ENCODE measurements around the gene CLIP1. TPM values are rescaled to one million over a fixed set of nuclear protein-coding genes. Genes with fewer than 3 reads are reported as not detected.

The CLIP1 gene
- total and polyA plus RNA-seq, 2 of the 13 experiments (the other 11 are each of a cell fraction or from before 2014, with no cell fraction given): 28.9 to 43.7 TPM

- TF ChIP-seq GMEB2 (CRISPR knock-in tag; IDR thresholded peaks at IDR 0.05; ENCODE audit: low read depth): no peak
Measured at GRCh38 chr12:122291431-122291830, 131.0 kb downstream of the CLIP1 start (continued).

- no peak overlapping the region for H3K27ac ChIP-seq (ENCODE audit: extremely low read length, insufficient read depth, low read length)
- CTCF ChIA-PET (ENCODE audit: low intra/inter-chr PET ratio, low total read pairs): no interaction called here
- no TSS peak for BruUV-seq (replicated peaks)
- H3K9ac ChIP-seq (ENCODE audit: insufficient read depth, low read depth, low read length): no peak overlapping the region
- no peaks in the 10 kb centered on the region for H3K79me2 ChIP-seq (ENCODE audit: insufficient read depth, low read length)
- no peak for DNase-seq (ENCODE audit: low spot score)
- no peaks in the 10 kb centered on the region for H3K27me3 ChIP-seq (ENCODE audit: control insufficient read depth in 1 of 2, insufficient read depth in 2 of 2, low read length in 2 of 2)
- H2AFZ ChIP-seq (ENCODE audit: low read length): no peak overlapping the region
- FAIRE-seq: no peak
- intact Hi-C loops (cut with micrococcal nuclease; ENCODE audit: unreplicated experiment): no loop called here
- peaks cover 2 to 27% of the 10 kb centered on the region in 2 experiments; a peak in 4 of 5 replicates for H3K36me3 ChIP-seq (replicated peaks in 1 of 2; ENCODE audit: control insufficient read depth in 1 of 2, insufficient read depth in 2 of 2, low read length in 2 of 2)
- TF ChIP-seq MTF2 (CRISPR knock-in tag; IDR thresholded peaks at IDR 0.05; ENCODE audit: borderline replicate concordance) (no peak), NR2F1 (CRISPR knock-in tag; IDR thresholded peaks at IDR 0.05) (no peak), NFIC (IDR thresholded peaks at IDR 0.05; ENCODE audit: low read length) (no peak), HNF1B (CRISPR knock-in tag; IDR thresholded peaks at IDR 0.05) (no peak), ZNF724P (CRISPR knock-in tag; IDR thresholded peaks at IDR 0.05; ENCODE audit: borderline replicate concordance) (no peak), FOXA3 (CRISPR knock-in tag; IDR thresholded peaks at IDR 0.05) (no peak)
- no peak overlapping the region for H3K4me2 ChIP-seq (ENCODE audit: low read depth, low read length)
- no peaks in the 10 kb centered on the region for H3K4me1 ChIP-seq (ENCODE audit: insufficient read depth, low read length)
- no peak overlapping the region for H3K4me3 ChIP-seq (replicated peaks in 1 of 3; ENCODE audit: insufficient read depth in 1 of 3, low read depth in 2 of 3, low read length in 3 of 3)
- 97% methylated on average over 5 of the region's 5 CpGs for WGBS (ENCODE audit: low lambda C conversion rate)
- in situ Hi-C loops (cut with HindIII; ENCODE audit: extremely low pct_ligation_motif_present, low pct_unique_long_range_greater_than_20kb): no loop called here
- POLR2A ChIA-PET: no interaction called here
- no peaks in the 10 kb centered on the region for H3K9me3 ChIP-seq (ENCODE audit: low read length)
- ATAC-seq: no peak
- H4K20me1 ChIP-seq (ENCODE audit: insufficient read depth, low read length): no peaks in the 10 kb centered on the region
Measured at GRCh38 chr12:122283680-122284079, 138.8 kb downstream of the CLIP1 start.
